Epithelial cell of proximal tubule (primary cell): Measurements from ENCODE around the gene TFAP2C. TPM values are rescaled to one million over a fixed set of nuclear protein-coding genes. Genes with fewer than 3 reads are reported as not detected.

ENCODE experiments used
- DNase-seq: peaks from one replicate; pipeline ENCODE4 v3.0.0-alpha.2; 2011; ENCODE audit warnings: low read depth
- H3K4me3 ChIP-seq: 2 replicates; pipeline ENCODE4 v1.5.1; 2011; ENCODE audit warnings: low read depth, mild to moderate bottlenecking, low read length
- total RNA-seq: library from RNA; depleted of rRNA; stranded (reverse); fragments of >200 nt; gene quantifications from 2 replicates; pipeline ENCODE4 v1.2.3, GENCODE V29; 2015
- TF ChIP-seq, protein P1 (sequence below): conservative IDR thresholded peaks from 2 replicates; pipeline ENCODE4 v1.5.1; 2012; ENCODE audit warnings: low read depth, mild to moderate bottlenecking, low read length

TFAP2C gene
- total RNA-seq, 1 donor from 2014 or later: 0.23 TPM

DNA sequence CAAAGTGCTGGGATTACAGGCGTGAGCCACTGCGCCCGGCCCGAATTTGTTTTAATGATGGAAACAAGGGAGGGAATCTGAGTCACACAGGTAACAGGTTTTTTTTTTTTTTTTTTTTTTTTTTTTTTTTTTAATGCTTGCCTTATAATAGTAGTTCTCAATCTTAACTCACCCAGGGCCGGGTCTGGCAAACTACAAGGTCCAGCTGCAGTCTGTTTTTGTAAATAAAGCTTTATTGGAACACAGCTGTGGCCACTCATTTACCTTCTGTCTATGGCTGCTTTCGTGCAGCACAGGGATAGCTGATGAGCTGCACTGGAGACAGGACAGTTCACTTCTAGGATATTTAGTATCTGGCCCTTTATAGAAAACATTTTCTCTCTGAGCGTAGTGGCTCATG lies 58.0 kb downstream of the TFAP2C start:
- DNase-seq: no peak
- H3K4me3 ChIP-seq: no peak overlapping the region
- TF ChIP-seq, protein P1, sequence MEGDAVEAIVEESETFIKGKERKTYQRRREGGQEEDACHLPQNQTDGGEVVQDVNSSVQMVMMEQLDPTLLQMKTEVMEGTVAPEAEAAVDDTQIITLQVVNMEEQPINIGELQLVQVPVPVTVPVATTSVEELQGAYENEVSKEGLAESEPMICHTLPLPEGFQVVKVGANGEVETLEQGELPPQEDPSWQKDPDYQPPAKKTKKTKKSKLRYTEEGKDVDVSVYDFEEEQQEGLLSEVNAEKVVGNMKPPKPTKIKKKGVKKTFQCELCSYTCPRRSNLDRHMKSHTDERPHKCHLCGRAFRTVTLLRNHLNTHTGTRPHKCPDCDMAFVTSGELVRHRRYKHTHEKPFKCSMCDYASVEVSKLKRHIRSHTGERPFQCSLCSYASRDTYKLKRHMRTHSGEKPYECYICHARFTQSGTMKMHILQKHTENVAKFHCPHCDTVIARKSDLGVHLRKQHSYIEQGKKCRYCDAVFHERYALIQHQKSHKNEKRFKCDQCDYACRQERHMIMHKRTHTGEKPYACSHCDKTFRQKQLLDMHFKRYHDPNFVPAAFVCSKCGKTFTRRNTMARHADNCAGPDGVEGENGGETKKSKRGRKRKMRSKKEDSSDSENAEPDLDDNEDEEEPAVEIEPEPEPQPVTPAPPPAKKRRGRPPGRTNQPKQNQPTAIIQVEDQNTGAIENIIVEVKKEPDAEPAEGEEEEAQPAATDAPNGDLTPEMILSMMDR: no peak

DNA sequence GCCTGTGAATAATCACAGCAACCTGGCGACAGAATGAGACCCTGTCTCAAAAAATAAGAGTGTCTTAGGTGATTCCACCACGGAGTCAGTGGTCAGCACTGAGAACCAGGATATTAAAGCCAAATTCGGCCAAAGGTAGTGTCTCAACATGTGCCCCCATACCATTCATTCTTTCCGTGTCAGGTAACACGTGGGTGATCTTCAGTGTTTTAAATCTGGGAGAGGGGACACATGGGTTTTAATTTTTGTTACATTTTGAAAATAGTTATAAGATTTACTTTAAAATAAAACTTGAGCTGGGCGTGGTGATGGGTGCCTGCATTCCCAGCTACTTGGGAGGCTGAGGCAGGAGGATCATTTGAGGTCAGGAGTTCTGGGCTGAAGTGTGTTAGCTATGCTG lies 59.0 kb downstream of the TFAP2C start:
- TF ChIP-seq, protein P1: no peak
- H3K4me3 ChIP-seq: no peak overlapping the region
- no peak for DNase-seq

Other genes with a start within 250 kb of the TFAP2C start
- gene AURKA, start 237.1 kb upstream of the TFAP2C start, total RNA-seq: 83.9 and 116 TPM in 2 replicates
- 21.6 and 39.4 TPM in 2 replicates for gene CSTF1, start 236.7 kb upstream of the TFAP2C start, total RNA-seq
- under 0.01 and 0.14 TPM in 2 replicates for gene CASS4, start 217.0 kb upstream of the TFAP2C start, total RNA-seq
- gene RTF2, start 160.7 kb upstream of the TFAP2C start, total RNA-seq: 50.0 and 58.5 TPM in 2 replicates
- not detected in 2 replicates for gene FAM209A, start 104.6 kb upstream of the TFAP2C start, total RNA-seq
- gene FAM209B, start 96.1 kb upstream of the TFAP2C start, total RNA-seq: not detected in 2 replicates